Prostate gland (tissue), 2 donors: Measurements from ENCODE around the gene NINJ2.

ENCODE experiments used
- POLR2A ChIP-seq: fragments of 450-650 bp; IDR thresholded peaks from one replicate; pipeline ENCODE4 v1.6.1; 2016; ENCODE audit warnings: antibody characterized with exemption, mild to moderate bottlenecking
- POLR2AphosphoS5 ChIP-seq: sonication (generic); formaldehyde crosslinking; IDR thresholded peaks from one replicate; pipeline ENCODE4 v1.6.1; 2017; ENCODE audit warnings: antibody characterized with exemption
- TF ChIP-seq, protein P1 (sequence below), 4 experiments: fragments of 200-600 bp in 2 of 4; fragments of 450-650 bp in 2 of 4; sonication (generic) in 2 of 4; IDR thresholded peaks; 1 replicate in 3 of 4; 2 replicates in 1 of 4; pipeline ENCODE4 v1.5.1; 2016 to 2019; ENCODE audit warnings: antibody characterized with exemption in 4 of 4, mild to moderate bottlenecking in 2 of 4, moderate library complexity in 2 of 4

DNA sequence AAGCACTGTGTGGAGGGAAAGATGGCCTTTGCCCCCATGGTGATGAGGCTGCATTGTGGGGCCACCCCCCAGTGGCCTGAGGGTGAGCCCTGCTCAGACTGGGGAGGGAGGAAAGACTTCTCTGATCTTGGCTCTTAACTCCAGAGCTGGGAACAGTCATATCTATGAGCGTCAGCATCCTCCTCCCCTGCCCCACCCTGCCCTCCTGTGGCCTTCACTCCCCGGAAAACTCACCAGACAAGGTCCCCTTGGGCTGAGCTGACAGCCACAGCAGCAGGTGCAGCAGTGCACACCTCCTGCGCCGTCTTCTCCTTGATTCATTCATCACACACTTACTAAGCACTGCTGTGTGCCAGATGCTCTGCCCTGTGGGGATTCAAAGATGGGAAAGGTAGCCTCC is 104.7 kb downstream of the NINJ2 start:
- TF ChIP-seq, protein P1, sequence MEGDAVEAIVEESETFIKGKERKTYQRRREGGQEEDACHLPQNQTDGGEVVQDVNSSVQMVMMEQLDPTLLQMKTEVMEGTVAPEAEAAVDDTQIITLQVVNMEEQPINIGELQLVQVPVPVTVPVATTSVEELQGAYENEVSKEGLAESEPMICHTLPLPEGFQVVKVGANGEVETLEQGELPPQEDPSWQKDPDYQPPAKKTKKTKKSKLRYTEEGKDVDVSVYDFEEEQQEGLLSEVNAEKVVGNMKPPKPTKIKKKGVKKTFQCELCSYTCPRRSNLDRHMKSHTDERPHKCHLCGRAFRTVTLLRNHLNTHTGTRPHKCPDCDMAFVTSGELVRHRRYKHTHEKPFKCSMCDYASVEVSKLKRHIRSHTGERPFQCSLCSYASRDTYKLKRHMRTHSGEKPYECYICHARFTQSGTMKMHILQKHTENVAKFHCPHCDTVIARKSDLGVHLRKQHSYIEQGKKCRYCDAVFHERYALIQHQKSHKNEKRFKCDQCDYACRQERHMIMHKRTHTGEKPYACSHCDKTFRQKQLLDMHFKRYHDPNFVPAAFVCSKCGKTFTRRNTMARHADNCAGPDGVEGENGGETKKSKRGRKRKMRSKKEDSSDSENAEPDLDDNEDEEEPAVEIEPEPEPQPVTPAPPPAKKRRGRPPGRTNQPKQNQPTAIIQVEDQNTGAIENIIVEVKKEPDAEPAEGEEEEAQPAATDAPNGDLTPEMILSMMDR (IDR thresholded peaks at IDR 0.05) = no peak
- TF ChIP-seq POLR2AphosphoS5 = no peak
- TF ChIP-seq POLR2A = no peak
